OCI-LY3 (cell line): ENCODE data around the gene ANKS4B.

Experiments
- H2AFZ ChIP-seq: fragments of 200-600, 300-600 bp; shearing (Covaris generic); 2 replicates; pipeline ENCODE4 v1.6.0; 2014; ENCODE audit warnings: antibody characterized with exemption, low read depth, low read length
- H3K27ac ChIP-seq: fragments of 200-600, 300-600 bp; sonication (generic); 2 replicates; pipeline ENCODE4 v1.5.1; 2014; ENCODE audit warnings: mild to moderate bottlenecking, low read length, moderate library complexity, mixed read lengths
- H3K27me3 ChIP-seq: fragments of 200-600, 300-600 bp; sonication (generic); 2 replicates; pipeline ENCODE4 v1.6.1; 2014; ENCODE audit warnings: low read depth, low read length, mixed read lengths
- H3K36me3 ChIP-seq: fragments of 200-600, 300-600 bp; sonication (generic); replicated peaks from 2 replicates; pipeline ENCODE3; 2014; ENCODE audit warnings: low read depth, low read length, mixed read lengths
- H3K4me1 ChIP-seq: fragments of 300-600, 200-600 bp; sonication (generic); 2 replicates; pipeline ENCODE4 v1.6.1; 2014; ENCODE audit warnings: low read length, mixed read lengths
- H3K4me2 ChIP-seq: fragments of 200-600, 300-600 bp; sonication (generic); 2 replicates; pipeline ENCODE4 v1.6.1; 2014; ENCODE audit warnings: low read length, mixed read lengths
- H3K4me3 ChIP-seq: fragments of 300-600, 200-600 bp; sonication (generic); 2 replicates; pipeline ENCODE4 v1.5.1; 2014; ENCODE audit warnings: antibody characterized with exemption, mild to moderate bottlenecking, low read length, moderate library complexity
- H3K79me2 ChIP-seq: fragments of 300-600, 200-600 bp; shearing (Covaris generic); 2 replicates; pipeline ENCODE4 v1.6.1; 2014; ENCODE audit warnings: mild to moderate bottlenecking, low read length, mixed read lengths
- H3K9ac ChIP-seq: fragments of 300-600, 200-600 bp; shearing (Covaris generic); 2 replicates; pipeline ENCODE4 v1.6.0; 2014; ENCODE audit warnings: mild to moderate bottlenecking, low read length, moderate library complexity
- H3K9me3 ChIP-seq: fragments of 200-600, 300-600 bp; shearing (Covaris generic); 2 replicates; pipeline ENCODE4 v1.6.1; 2014; ENCODE audit warnings: low read length, mixed read lengths; ENCODE audit not compliant: insufficient read depth
- H4K20me1 ChIP-seq: fragments of 200-600, 300-600 bp; sonication (generic); 2 replicates; pipeline ENCODE4 v1.6.1; 2016; ENCODE audit warnings: low read length, mixed read lengths; ENCODE audit not compliant: insufficient read depth
- EZH2phosphoT487 ChIP-seq: fragments of 200-600 bp; shearing (Covaris generic); IDR thresholded peaks from 2 replicates; pipeline ENCODE4 v1.6.1; 2018; ENCODE audit warnings: antibody characterized with exemption, mixed run types, low read depth
- TF ChIP-seq, protein P1 (sequence below): fragments of 200-600, 300-600 bp; sonication (generic); IDR thresholded peaks from 2 replicates; pipeline ENCODE4 v1.5.1; 2014; ENCODE audit warnings: antibody characterized with exemption, low read length, low read depth

ANKS4B gene

DNA sequence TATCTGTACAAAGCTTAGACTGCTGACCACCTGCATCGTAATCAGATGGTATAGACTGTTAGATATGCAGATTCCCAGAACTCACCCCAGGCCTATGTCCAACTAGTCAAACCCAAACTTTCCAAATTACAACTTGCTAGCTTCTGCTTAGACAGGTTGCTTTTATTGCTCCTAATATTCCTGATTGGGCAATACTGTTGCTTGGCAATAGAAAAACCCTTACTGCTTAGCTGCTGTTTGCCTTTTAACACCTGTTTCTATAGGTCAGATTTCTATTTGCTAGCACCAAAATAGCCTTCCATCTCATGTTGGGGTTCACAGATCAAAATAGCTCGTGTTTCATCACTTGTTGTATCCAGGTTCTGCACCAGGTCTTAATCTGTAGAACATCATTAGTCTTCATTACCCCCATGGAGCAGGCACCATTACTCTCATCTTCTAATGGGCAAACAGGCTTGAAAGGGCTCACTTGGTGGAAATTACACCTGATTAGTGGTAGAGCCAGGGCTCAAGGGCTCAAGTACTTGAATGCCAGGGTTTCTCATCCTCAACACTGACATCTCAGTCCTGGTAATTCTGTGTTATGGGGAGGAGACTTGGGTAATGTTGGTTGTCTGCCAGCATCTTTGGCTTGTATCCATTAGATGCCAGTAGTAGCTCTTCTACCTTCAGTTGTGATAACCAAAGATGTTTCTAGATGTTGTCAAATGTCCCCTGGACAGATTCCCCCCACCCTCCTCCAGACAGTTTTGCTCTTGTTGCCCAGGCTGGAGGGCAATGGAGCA is 24.9 kb upstream of the ANKS4B start:
- no peak overlapping the region for H2AFZ ChIP-seq

DNA sequence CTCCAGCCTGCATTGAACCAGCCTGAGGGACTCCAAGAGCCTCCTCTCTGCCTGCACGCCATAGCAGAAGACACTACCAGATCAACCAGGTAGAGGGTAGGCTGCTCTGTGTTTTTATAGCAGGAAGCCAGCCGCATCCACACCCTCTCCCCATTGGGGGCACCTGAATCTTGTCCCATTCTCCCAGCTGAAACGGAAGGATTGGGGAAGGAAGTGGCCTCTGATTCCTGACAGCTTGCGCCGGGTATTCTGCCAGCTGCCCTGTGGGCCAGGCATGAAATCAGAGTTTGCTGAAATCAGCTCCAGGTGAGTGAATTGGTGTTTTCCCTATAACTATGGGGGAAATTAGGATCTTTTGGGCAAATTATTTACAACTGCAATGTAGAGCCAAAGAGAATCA is 22.0 kb upstream of the ANKS4B start, which contains the start of gene ZP2:
TSS of gene ZP2 (minus strand) at position 89 of the 400 bp plus-strand sequence. CDS start at position 62, 27 bp downstream.
- Histone ChIP-seq H3K9ac (no peak within 1 kb of the TSS), H3K27me3 (peaks cover 9% of the 10 kb centered on the region; the same call in 1 of the 2 replicates), H3K4me1 (no peaks in the 10 kb centered on the region), H3K79me2 (no peaks in the 10 kb centered on the region), H2AFZ (no peak within 1 kb of the TSS), H3K27ac (no peak within 1 kb of the TSS), H3K9me3 (no peaks in the 10 kb centered on the region), H4K20me1 (no peaks in the 10 kb centered on the region), H3K4me2 (no peak within 1 kb of the TSS), H3K36me3 (no peaks in the 10 kb centered on the region), H3K4me3 (no peak within 1 kb of the TSS)
- TF ChIP-seq EZH2phosphoT487 = no peak
- TF ChIP-seq, protein P1, sequence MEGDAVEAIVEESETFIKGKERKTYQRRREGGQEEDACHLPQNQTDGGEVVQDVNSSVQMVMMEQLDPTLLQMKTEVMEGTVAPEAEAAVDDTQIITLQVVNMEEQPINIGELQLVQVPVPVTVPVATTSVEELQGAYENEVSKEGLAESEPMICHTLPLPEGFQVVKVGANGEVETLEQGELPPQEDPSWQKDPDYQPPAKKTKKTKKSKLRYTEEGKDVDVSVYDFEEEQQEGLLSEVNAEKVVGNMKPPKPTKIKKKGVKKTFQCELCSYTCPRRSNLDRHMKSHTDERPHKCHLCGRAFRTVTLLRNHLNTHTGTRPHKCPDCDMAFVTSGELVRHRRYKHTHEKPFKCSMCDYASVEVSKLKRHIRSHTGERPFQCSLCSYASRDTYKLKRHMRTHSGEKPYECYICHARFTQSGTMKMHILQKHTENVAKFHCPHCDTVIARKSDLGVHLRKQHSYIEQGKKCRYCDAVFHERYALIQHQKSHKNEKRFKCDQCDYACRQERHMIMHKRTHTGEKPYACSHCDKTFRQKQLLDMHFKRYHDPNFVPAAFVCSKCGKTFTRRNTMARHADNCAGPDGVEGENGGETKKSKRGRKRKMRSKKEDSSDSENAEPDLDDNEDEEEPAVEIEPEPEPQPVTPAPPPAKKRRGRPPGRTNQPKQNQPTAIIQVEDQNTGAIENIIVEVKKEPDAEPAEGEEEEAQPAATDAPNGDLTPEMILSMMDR = no peak

More for the DNA sequence above, 24.9 kb upstream of the ANKS4B start:
- Histone ChIP-seq H3K4me3 (no peak overlapping the region), H3K27me3 (peaks cover 9% of the 10 kb centered on the region; the same call in 1 of the 2 replicates), H4K20me1 (no peaks in the 10 kb centered on the region), H3K4me1 (no peaks in the 10 kb centered on the region), H3K9me3 (no peaks in the 10 kb centered on the region), H3K27ac (no peak overlapping the region), H3K36me3 (no peaks in the 10 kb centered on the region), H3K79me2 (no peaks in the 10 kb centered on the region), H3K4me2 (no peak overlapping the region), H3K9ac (no peak overlapping the region)
- TF ChIP-seq, protein P1 = no peak
- TF ChIP-seq EZH2phosphoT487 = no peak

DNA sequence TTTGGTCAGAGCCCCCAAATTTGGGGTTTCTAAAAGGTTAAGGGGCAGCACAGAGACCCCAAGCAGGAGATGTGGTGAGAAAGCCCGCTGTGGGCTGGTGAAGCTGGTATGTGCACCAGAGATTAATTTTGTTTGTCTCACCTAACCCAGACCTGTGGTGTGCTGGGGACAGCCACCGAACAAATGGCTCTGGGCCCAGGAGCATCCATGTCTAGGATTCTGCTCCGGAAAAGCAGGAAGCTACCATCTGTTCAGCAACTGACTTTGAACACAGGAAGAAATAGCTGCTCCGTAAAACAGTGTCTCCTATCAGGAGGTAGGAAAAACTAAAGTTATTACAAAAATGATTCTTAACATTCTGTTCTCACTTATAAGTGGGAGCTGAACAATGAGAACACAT is 19.4 kb upstream of the ANKS4B start:
- H4K20me1 ChIP-seq = no peaks in the 10 kb centered on the region
- no peak overlapping the region for H3K4me3 ChIP-seq
- TF ChIP-seq, protein P1 = no peak
- no peak for TF ChIP-seq EZH2phosphoT487
- H3K4me1 ChIP-seq = no peaks in the 10 kb centered on the region
- no peak overlapping the region for H2AFZ ChIP-seq
- no peaks in the 10 kb centered on the region for H3K36me3 ChIP-seq
- H3K27me3 ChIP-seq = no peaks in the 10 kb centered on the region; the same call in 1 of the 2 replicates
- no peak overlapping the region for H3K9ac ChIP-seq
- H3K79me2 ChIP-seq = no peaks in the 10 kb centered on the region
- H3K27ac ChIP-seq = no peak overlapping the region
- no peak overlapping the region for H3K4me2 ChIP-seq
- H3K9me3 ChIP-seq = no peaks in the 10 kb centered on the region

DNA sequence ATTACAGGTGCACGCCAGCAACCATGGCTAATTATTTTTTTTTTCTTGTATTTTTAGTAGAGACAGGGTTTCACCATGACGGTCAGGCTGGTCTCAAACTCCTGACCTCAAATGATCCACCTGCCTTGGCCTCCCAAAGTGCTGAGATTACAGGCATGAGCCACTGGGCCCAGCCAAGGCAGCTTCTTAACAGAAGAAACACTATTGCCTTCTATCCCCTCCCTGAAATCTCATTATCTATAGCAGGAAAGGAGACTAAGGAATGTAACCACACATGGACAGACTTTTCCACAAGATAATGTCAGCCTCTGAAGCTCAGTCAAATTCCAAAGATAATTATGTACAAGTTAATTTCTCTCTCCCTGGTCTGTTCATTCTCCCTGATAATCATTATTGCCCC is 16.4 kb upstream of the ANKS4B start:
- Histone ChIP-seq H3K9ac (no peak overlapping the region), H3K9me3 (no peaks in the 10 kb centered on the region), H3K27ac (no peak overlapping the region), H3K4me1 (no peaks in the 10 kb centered on the region), H3K36me3 (no peaks in the 10 kb centered on the region), H3K27me3 (no peaks in the 10 kb centered on the region; the same call in 1 of the 2 replicates), H3K4me3 (no peak overlapping the region), H3K4me2 (no peak overlapping the region), H2AFZ (no peak overlapping the region), H4K20me1 (no peaks in the 10 kb centered on the region), H3K79me2 (no peaks in the 10 kb centered on the region)
- TF ChIP-seq, protein P1 = no peak
- TF ChIP-seq EZH2phosphoT487 = no peak
